HG02642 (cell line): ENCODE results near the gene SSR1.

Experiments
- ATAC-seq: cut with Tn5 transposase; IDR thresholded peaks from one replicate; pipeline ENCODE4 v1.9.1; 2021; ENCODE audit warnings: mild to moderate bottlenecking; ENCODE audit not compliant: unreplicated experiment, poor library complexity

SSR1 gene

GRCh38 chr6:7242835-7243178, 70.2 kb downstream of the SSR1 start:
- no peak for ATAC-seq

DNA sequence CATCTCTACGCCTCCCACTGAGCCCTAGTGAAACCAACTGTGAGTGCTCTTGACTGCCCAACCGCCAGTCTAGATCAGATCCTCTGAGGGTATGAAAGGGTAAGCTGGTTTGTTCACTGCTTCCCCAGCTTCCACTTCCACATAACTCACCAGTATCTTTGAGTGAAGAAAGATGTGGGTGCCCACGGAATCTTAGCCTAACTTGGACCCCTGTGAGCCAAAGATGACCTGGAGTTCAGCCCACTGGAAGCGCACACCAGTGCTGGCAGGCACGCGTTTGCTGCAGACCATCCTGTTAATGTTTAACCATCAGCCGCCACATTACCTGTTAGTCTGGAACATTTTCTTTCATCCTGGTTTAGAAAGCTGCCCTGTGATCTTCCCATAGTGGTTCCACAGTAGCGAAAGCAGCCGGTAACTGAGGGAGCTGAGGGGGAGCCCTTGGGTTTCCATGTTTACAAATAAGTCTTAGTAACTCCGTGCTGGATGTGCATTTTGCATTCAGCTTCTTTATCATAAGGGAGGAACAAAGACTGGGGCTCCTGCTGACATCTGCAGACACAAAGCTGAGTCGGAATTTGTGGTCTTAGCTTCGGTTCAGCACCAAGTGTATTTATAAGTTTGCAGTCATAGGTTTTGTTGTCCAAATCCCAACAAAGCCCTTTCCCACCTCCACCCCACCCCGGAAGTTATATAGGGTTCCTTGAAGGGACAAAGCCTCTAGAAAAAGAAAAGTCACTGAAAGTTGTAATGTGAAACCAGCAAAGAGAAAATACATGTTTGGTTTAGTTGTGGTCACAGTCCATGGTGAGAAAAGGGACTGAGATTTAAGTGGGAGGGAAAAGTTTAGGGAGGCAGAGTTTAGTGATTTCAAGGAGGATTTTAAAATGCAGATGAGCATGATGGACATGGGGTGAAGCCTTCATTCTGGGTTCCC, 71.0 kb downstream of the SSR1 start:
- ATAC-seq: no peak

DNA sequence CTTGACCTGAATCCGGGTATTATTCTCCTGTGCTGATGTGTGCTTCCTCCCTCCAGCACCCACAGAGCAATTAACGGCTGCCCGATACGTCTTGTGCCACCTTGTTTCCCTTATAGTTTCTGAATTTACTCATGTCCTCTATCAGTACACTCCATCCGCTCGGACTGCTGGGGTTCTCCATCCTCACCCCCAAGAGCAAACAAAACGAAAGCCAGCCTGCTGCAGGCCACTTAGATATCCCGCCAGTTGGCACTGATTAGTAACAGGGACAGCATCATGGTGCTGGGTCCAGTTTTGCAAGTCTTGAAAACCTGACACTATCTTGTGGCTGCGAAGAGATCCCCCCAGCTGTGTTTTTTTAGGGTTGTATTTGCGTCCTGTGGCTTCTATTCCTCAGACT, 71.8 kb downstream of the SSR1 start:
- no peak for ATAC-seq

DNA sequence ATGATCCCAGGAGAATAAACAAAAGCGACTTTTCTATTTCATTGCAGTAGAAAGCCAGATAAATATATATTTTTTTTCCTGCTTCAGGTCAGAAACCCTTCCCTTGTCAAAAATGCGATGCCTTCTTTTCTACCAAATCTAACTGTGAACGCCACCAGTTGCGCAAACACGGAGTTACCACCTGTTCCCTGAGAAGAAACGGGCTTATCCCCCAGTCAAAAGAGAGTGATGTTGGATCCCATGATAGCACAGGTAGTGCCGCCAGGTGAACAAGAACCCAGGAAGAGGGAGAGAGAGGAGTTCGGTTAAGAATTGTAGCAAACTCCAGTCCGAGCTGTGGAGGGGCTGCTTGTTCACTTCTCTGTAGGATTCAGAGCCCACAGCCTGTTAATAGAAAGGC, 72.6 kb downstream of the SSR1 start:
- no peak for ATAC-seq

DNA sequence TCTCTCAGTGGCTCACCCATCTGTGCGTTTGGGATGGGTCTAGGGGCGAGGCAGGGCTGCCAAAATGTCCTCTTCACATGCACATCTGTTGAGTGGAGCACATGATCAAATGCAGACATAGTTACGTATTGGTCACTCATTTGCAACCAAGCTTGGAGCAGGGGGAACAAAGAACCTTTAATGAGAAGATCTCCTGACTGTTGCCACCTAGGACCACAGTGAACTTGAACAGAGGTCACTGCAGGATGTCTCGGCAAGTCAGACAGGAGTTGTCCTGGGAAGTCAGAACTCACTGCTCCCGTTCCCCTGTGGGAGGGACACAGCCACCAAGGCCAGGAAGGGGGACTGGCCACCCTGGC, 73.4 kb downstream of the SSR1 start:
- no peak for ATAC-seq

- peak; percentile 58 for ATAC-seq
Measured at GRCh38 chr6:7238900-7239589, 74.0 kb downstream of the SSR1 start.

GRCh38 chr6:7238526-7238899, 74.5 kb downstream of the SSR1 start:
- no peak for ATAC-seq

- no peak for ATAC-seq
Measured at GRCh38 chr6:7237653-7238188, 75.3 kb downstream of the SSR1 start.

GRCh38 chr6:7236306-7237209, 76.4 kb downstream of the SSR1 start:
- peak; percentile 67 for ATAC-seq

GRCh38 chr6:7235712-7236305, 77.2 kb downstream of the SSR1 start:
- ATAC-seq: no peak

- no peak for ATAC-seq
Measured at GRCh38 chr6:7234547-7234946, 78.5 kb downstream of the SSR1 start.

DNA sequence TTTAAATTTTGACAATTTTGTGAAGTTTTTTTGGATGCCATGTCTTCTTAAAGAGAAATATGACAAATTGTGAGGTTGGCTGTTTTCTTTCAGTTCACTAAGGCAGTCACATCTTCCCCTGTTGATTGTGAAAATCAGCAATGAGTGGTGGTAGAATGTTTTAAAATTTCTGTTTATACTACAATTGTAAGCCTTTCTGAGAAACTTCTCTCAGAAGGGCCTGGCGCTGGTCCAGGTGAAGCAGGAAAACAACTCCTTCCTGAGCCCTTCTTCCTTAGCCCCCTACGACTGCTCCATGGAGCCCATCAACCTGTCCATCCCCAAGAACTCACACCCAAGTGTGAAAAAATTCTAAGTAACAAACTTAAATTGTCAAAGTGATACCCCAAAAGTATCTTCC, 80.6 kb downstream of the SSR1 start:
- no peak for ATAC-seq

DNA sequence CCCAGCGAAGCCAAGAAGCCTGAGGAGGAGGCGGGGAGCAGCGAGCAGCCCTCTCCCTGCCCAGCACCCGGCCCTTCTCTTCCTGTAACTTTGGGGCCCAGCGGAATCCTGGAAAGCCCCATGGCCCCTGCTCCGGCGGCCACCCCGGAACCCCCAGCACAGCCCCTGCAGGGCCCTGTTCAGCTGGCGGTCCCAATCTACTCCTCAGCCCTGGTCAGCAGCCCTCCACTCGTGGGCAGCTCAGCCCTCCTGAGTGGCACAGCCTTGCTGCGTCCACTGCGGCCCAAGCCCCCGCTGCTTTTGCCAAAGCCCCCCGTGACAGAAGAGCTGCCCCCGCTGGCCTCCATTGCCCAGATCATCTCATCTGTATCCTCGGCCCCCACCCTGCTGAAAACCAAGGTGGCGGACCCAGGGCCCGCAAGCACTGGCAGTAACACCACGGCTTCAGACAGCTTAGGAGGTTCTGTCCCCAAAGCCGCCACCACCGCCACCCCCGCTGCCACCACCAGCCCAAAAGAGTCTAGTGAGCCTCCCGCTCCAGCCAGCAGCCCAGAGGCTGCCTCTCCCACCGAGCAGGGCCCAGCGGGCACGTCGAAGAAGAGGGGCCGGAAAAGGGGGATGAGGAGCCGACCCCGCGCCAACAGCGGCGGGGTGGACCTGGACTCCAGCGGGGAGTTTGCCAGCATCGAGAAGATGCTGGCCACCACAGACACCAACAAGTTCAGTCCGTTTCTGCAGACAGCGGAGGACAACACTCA, 81.9 kb downstream of the SSR1 start:
- no peak for ATAC-seq

GRCh38 chr6:7230327-7230691, 82.7 kb downstream of the SSR1 start:
- ATAC-seq: no peak

GRCh38 chr6:7229376-7230326, 83.3 kb downstream of the SSR1 start:
- ATAC-seq: no peak

DNA sequence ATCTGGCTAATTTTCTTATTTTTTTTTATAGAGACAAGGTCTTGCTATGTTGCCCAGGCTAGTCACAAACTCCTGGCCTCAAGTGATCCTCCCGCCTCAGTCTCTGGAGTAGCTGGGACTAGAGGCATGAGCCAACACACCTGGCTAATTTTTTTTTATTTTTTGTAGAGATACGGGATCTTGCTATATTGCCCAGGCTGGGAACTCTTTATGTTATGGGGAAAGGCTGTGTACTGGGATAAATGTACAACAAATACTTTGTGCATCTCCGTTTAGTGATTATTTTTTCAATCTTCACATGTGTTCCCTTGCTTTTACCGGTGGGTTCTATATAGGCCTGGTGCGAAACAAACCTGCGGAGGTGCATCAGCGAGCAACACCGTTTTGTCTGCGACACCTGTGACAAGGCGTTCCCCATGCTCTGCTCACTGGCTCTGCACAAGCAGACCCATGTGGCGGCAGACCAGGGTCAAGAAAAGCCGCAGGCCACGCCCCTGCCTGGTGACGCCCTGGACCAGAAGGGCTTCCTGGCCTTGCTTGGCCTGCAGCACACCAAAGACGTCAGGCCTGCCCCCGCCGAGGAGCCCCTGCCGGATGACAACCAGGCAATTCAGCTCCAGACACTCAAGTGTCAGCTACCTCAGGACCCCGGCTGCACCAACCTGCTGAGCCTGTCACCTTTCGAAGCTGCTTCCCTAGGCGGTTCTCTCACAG, 84.2 kb downstream of the SSR1 start:
- no peak for ATAC-seq

DNA sequence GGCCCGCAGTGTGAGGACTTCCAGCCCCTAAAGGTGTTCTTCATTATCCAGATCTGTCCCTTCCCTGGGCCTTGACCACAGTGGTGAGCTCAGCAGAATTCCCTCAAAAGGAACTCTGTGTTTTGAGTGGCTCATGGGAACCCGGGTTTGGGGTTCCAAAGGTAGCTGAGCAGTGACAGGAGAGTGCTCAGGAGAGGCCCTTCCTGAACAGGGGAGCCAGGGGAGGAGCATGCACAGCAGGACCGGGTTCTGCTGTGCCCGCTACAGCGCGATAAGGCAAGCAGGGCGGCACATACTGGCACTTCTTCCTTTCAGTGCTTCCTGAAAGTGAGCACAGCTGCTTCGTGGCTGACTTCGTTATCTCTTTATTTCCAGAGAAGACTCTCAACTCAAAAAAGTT, 88.3 kb downstream of the SSR1 start:
- ATAC-seq: no peak

DNA sequence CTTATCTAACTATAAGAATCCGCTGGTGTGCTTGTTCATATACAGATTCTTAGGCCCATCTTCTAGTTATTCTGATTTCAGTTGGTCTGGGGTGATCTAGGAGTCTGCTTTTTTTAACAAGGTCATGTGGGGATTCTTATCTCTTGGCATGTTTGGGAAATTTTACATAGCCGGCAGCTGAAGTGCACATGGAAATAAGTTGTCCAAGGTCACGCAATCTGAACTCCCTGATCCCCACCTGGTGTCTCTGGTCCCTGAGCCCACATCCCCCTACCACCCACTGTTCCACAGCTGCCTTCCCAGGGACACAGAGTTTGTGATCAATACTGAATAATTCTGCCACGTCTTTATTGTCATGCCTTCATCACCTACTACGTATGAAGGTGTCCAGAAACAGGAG, 90.8 kb downstream of the SSR1 start:
- no peak for ATAC-seq
